Adrenal gland (tissue), 12 donors: ENCODE data around the gene FAM131C. TPM values are rescaled to one million over a fixed set of nuclear protein-coding genes. Genes with fewer than 3 reads are reported as not detected.
"Not testable (repeated sequence)": the region's sequence is repeated elsewhere in the genome, so short reads cannot be mapped to it uniquely, and the experiment has no call there.

Experiments used
- DNase-seq, 7 donors: peaks; one replicate each; pipeline ENCODE4 v3.0.0-alpha.2; 2019 to 2020
- H3K27ac ChIP-seq, 5 donors: fragments of 200-600 bp; sonication (generic) in 4 of 5; 1 replicate in 3 of 5; 2 replicates in 2 of 5; pipeline versions ENCODE4 v1.5.1 to v1.8.0; 2016 to 2020; ENCODE audit warnings: mild to moderate bottlenecking in 1 of 5
- H3K27me3 ChIP-seq: fragments of 200-600 bp; 2 replicates; pipeline ENCODE4 v1.8.0; 2021
- H3K36me3 ChIP-seq, 2 donors: fragments of 200-600 bp; replicated peaks in 1 of 2; 1 replicate in 1 of 2; 2 replicates in 1 of 2; pipeline versions ENCODE4 v1.5.1 to v1.8.0; 2018 to 2022
- H3K4me1 ChIP-seq, 2 donors: fragments of 200-600 bp; replicated peaks in 1 of 2; 1 replicate in 1 of 2; 2 replicates in 1 of 2; pipeline versions ENCODE4 v1.5.1 to v1.8.0; 2018 to 2021
- H3K4me3 ChIP-seq, 4 donors: fragments of 200-600 bp; sonication (generic) in 3 of 4; one replicate each; pipeline ENCODE4 v1.5.1; 2016 to 2018
- H3K9me3 ChIP-seq, 3 donors: fragments of 200-600 bp; sonication (generic) in 1 of 3; replicated peaks in 1 of 3; 1 replicate in 2 of 3; 2 replicates in 1 of 3; pipeline versions ENCODE4 v1.5.1 to v1.8.0; 2016 to 2021
- CTCF ChIP-seq, 6 experiments: fragments of 450-650 bp in 4 of 6; fragments of 200-600 bp in 2 of 6; sonication (generic) in 1 of 6; IDR thresholded peaks; 1 replicate in 5 of 6; 2 replicates in 1 of 6; pipeline versions ENCODE4 v1.5.1 to v1.8.0; 2016 to 2021; ENCODE audit warnings: antibody characterized with exemption in 6 of 6, mild to moderate bottlenecking in 2 of 6, moderate library complexity in 1 of 6
- POLR2A ChIP-seq, 2 donors: fragments of 450-650 bp; IDR thresholded peaks; one replicate each; pipeline ENCODE4 v1.6.1; 2017; ENCODE audit warnings: antibody characterized with exemption in 2 of 2, mild to moderate bottlenecking in 2 of 2, moderate library complexity in 1 of 2
- WGBS, 4 donors: extraction: QIAGEN DNeasy Blood & Tissue Kit in 2 of 4; methylation state at CpG; one replicate each; pipeline versions ENCODE4 v1.1.5 to v1.1.7; 2013 to 2017; 5-methylcytosine and 5-hydroxymethylcytosine counted together
- intact Hi-C, 2 donors: fragments of 100-400 bp; cut with DNase I; formaldehyde crosslinking; loops; one replicate each; pipeline versions ENCODE4 v1.14.1 to v1.15.0; 2022 to 2023
- polyA plus RNA-seq, 3 donors: library from polyadenylated mRNA; stranded (reverse); fragments of 200-250 nt in 2 of 3; fragments of 350-450 nt in 1 of 3; fragmentation: Illumina TruSeq in 1 of 3; extraction: RNeasy Lipid Tissue Mini Kit (QIAGEN cat#74804) in 1 of 3; gene quantifications; one replicate each; pipeline ENCODE4 v1.2.3, GENCODE V29; 2013 to 2014
- total RNA-seq, 9 donors: library from RNA; depleted of rRNA in 4 of 9; stranded (reverse); fragments of >200 nt in 4 of 9; fragments of 120-200 nt in 1 of 9; fragmentation: NEBNext Ultra II Directional in 1 of 9; extraction: Animal tissue kit (Norgen Biotek cat#: 25700) in 1 of 9; gene quantifications; one replicate each; pipeline versions ENCODE4 v1.1.0 to v1.2.4, GENCODE V29; 2013 to 2023
- donor health status: healthy with polysubstance abuse.
- donor health status: Bipolar disorder and iron deficiency.
- donor health status: DM: yes; HTN: yes; CAD: no.
- donor health status: DM: no; HTN: no; CAD: no.
- donor health status: DM: no; HTN: no; CAD: no.
- donor health status: DM: yes; HTN: yes; CAD: no.

Gene FAM131C
- total and polyA plus RNA-seq, 12 donors: 3.0 to 12.0 (median 4.9) TPM

DNA sequence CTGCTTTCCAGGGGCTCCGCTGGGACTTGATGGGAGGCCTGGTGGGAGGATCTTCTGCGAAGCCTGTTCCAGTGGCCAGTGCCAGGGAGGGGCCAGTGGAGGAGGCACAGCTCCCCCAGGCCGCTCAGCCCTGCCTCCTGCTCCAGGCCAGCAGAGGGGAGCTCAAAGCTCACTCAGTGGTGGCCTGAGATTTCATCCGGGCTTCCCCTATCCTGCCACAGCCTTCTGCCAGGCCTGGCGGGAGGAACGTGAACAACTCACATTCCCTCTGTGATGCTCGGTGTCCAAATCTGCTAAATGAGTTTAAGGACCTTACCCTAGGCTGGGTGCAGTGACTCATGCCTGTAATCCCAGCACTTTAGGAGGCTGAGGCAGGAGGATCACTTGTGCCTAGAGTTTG is 26.6 kb downstream of the FAM131C start:
- DNase-seq: no peak
- TF ChIP-seq POLR2A (IDR thresholded peaks at IDR 0.05) (no peak), CTCF (IDR thresholded peaks at IDR 0.05) (no peak)
- H3K4me1 ChIP-seq: no peaks in the 10 kb centered on the region
- H3K27ac ChIP-seq: no peak overlapping the region
- no peaks in the 10 kb centered on the region for H3K9me3 ChIP-seq
- intact Hi-C loops: loop anchor here in 1 of 2 donors (5.0 kb wide), 1 partner anchor 40 kb away; no protein-coding TSS in a partner anchor
- no peaks in the 10 kb centered on the region for H3K36me3 ChIP-seq
- 62 to 100% (median 84%) methylated on average over 1 to 7 of the region's 7 CpGs for WGBS, 4 donors
- H3K4me3 ChIP-seq: no peak overlapping the region
- H3K27me3 ChIP-seq: no peaks in the 10 kb centered on the region

DNA sequence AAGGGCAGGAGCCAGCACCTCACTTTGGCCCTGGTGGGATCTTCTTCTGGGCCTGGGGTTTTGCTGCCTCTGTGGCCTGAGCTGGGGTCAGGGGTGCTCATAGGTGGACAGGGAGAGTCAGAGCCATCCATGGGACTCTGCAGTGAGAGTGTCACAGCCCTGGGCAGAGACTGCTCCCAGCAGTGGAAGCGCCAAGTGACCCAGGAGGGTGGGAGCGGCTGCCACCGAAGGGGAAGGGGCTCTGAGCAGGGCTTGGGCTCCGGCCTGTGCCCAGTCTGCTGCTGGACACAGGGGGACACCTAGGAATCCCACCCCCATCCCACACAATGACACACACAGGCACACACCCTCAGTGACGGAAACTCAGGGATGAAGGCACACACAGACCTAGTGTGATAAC is 29.5 kb downstream of the FAM131C start:
- Histone ChIP-seq H3K27ac (peak overlapping the region in 2 of 5 donors; percentile 21 to 68), H3K9me3 (no peaks in the 10 kb centered on the region), H3K4me1 (no peaks in the 10 kb centered on the region), H3K36me3 (no peaks in the 10 kb centered on the region), H3K27me3 (no peaks in the 10 kb centered on the region), H3K4me3 (no peak overlapping the region)
- WGBS, 4 donors: 88 to 100% (median 92%) methylated on average over 3 to 5 of the region's 5 CpGs
- intact Hi-C loops: no loop called here
- no peak for TF ChIP-seq CTCF (IDR thresholded peaks at IDR 0.05)
- no peak for TF ChIP-seq POLR2A (IDR thresholded peaks at IDR 0.05)
- no peak for DNase-seq

DNA sequence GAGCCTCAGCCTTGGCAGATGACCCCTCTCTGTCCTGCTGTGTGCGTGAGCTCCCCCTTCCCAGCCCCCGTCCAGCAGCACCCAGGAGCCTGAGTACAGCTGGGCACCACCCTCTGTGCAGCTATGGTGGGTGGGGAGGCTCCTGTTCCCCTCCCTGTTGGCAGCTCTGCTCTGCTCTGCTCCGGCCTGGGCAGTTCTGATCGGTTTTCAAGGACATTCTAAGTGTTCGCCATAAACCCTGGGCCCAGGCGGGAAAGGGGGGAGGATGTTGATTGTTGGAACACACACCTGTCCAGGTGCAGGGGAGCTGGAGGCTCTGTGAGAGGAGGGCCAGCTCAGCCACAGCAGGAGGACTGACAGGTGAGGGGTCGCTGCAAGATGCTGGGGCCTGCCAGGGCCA is 29.9 kb downstream of the FAM131C start, which contains the start of gene CLCNKB:
Gene CLCNKB (plus strand): TSS at position 262 of the 400 bp plus-strand sequence. CDS start 711 bp downstream, outside the sequence.
- no peak within 1 kb of the TSS for H3K4me3 ChIP-seq
- TF ChIP-seq CTCF (IDR thresholded peaks at IDR 0.05): no peak
- peak in 1 of 2 donors; percentile 12 for TF ChIP-seq POLR2A (IDR thresholded peaks at IDR 0.05)
- H3K36me3 ChIP-seq: no peaks in the 10 kb centered on the region
- WGBS, 4 donors: 53 to 74% (median 55%) methylated on average over 2 to 7 of the region's 7 CpGs
- intact Hi-C loops: no loop called here
- DNase-seq: peak in 2 of 7 donors; percentile 47 to 70
- peak within 1 kb of the TSS in 2 of 5 donors; percentile 21 to 68 for H3K27ac ChIP-seq
- no peaks in the 10 kb centered on the region for H3K4me1 ChIP-seq
- H3K27me3 ChIP-seq: no peaks in the 10 kb centered on the region
- H3K9me3 ChIP-seq: no peaks in the 10 kb centered on the region

DNA sequence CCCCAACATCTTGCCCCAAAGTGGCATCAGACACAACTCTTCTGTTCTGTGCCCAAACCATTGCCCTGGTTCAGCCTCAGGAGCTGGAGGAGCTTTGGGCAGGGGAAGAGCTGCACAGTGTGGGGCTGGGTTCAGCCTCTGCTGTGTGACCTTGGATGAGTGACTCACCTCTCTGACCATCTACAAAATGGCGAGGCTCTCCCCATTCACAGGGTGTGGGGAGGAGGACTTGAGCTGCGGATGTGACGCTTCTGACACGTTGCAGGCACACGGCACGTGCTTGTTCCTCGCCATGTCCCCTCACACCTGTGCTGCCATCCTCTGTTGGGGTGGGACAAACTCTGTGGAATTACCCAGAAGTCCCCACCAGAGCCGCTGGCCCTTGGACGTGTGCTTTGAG is 30.8 kb downstream of the FAM131C start:
- H3K36me3 ChIP-seq, intact Hi-C loops, H3K9me3 ChIP-seq, H3K4me3 ChIP-seq, H3K27me3 ChIP-seq, H3K4me1 ChIP-seq: not testable (repeated sequence)
- WGBS, 4 donors: 47 to 57% (median 52%) methylated on average over 8 to 9 of the region's 9 CpGs; no CpG with 5 or more reads in 1 of the 4 donors
- peak in 6 of 7 donors; percentile 68 to 78 (median 74) for DNase-seq
- TF ChIP-seq POLR2A (IDR thresholded peaks at IDR 0.05): peak in 1 of 2 donors; percentile 7
- H3K27ac ChIP-seq: peak overlapping the region in 1 of 5 donors; percentile 68

GRCh38 chr1:16042096-16042495 is 31.4 kb downstream of the FAM131C start:
- H3K27ac ChIP-seq: no peak overlapping the region
- H3K27me3 ChIP-seq: no peaks in the 10 kb centered on the region
- H3K36me3 ChIP-seq: no peaks in the 10 kb centered on the region
- H3K4me3 ChIP-seq: no peak overlapping the region
- 74 to 84% (median 79%) methylated on average over 6 to 9 of the region's 9 CpGs for WGBS, 4 donors
- intact Hi-C loops: no loop called here
- no peaks in the 10 kb centered on the region for H3K4me1 ChIP-seq
- H3K9me3 ChIP-seq: no peaks in the 10 kb centered on the region
- TF ChIP-seq POLR2A (IDR thresholded peaks at IDR 0.05) (no peak), CTCF (IDR thresholded peaks at IDR 0.05) (no peak)
- DNase-seq: no peak
